GM23338 (cell line): Measurements from ENCODE around the gene SH3BP5. TPM values are rescaled to one million over a fixed set of nuclear protein-coding genes. Genes with fewer than 3 reads are reported as not detected.

Experiments used
- ATAC-seq: fragments of 200-7000 bp; cut with Tn5 transposase; 3 replicates; pipeline ENCODE4 v1.9.1; 2020
- DNase-seq: peaks from one replicate; pipeline ENCODE4 v3.0.0-alpha.2; 2015; ENCODE audit warnings: low spot score
- H2AFZ ChIP-seq: fragments of 200-600 bp; sonication (generic); 2 replicates; pipeline ENCODE4 v1.8.0; 2016; ENCODE audit warnings: antibody characterized with exemption, mild to moderate bottlenecking, moderate library complexity
- H3F3A ChIP-seq: fragments of 200-600 bp; sonication (generic); replicated peaks from 2 replicates; pipeline ENCODE4 v1.8.0; 2017; ENCODE audit warnings: antibody characterized with exemption, mixed run types, low read depth
- H3K27ac ChIP-seq: fragments of 200-600 bp; sonication (generic); 2 replicates; pipeline ENCODE4 v1.6.1; 2016; ENCODE audit warnings: low read depth
- H3K27me3 ChIP-seq: fragments of 200-600 bp; sonication (generic); 2 replicates; pipeline ENCODE4 v1.8.0; 2016; ENCODE audit warnings: mild to moderate bottlenecking, mixed run types, moderate library complexity; ENCODE audit not compliant: insufficient read depth
- H3K36me3 ChIP-seq: fragments of 200-600 bp; sonication (generic); 2 replicates; pipeline ENCODE4 v1.8.0; 2016; ENCODE audit warnings: mild to moderate bottlenecking; ENCODE audit not compliant: insufficient read depth
- H3K4me1 ChIP-seq: fragments of 200-600 bp; sonication (generic); 2 replicates; pipeline ENCODE4 v1.8.0; 2016; ENCODE audit warnings: mild to moderate bottlenecking, moderate library complexity; ENCODE audit not compliant: insufficient read depth
- H3K4me2 ChIP-seq: fragments of 200-600 bp; sonication (generic); 2 replicates; pipeline ENCODE4 v1.7.1; 2017; ENCODE audit warnings: mixed run types
- H3K4me3 ChIP-seq: fragments of 200-600 bp; sonication (generic); 2 replicates; pipeline ENCODE4 v1.6.1; 2016; ENCODE audit warnings: mixed run types
- H3K79me2 ChIP-seq: fragments of 200-600 bp; sonication (generic); replicated peaks from 2 replicates; pipeline ENCODE4 v1.8.0; 2017; ENCODE audit warnings: mild to moderate bottlenecking; ENCODE audit not compliant: insufficient read depth
- H3K9me2 ChIP-seq: fragments of 200-600 bp; sonication (generic); 2 replicates; pipeline ENCODE4 v1.8.0; 2017; ENCODE audit not compliant: insufficient read depth
- H4K20me1 ChIP-seq: fragments of 200-600 bp; sonication (generic); replicated peaks from 2 replicates; pipeline ENCODE4 v1.8.0; 2017; ENCODE audit warnings: mild to moderate bottlenecking; ENCODE audit not compliant: insufficient read depth
- H3K27ac Mint-ChIP-seq: 2 replicates; pipeline ENCODE4 v1.8.0; 2020; ENCODE audit warnings: inconsistent platforms, mild to moderate bottlenecking, moderate library complexity, mixed read lengths
- H3K27me3 Mint-ChIP-seq: 3 replicates; pipeline ENCODE4 v1.8.0; 2022; ENCODE audit warnings: low read depth, mild to moderate bottlenecking, moderate library complexity, mixed read lengths, inconsistent platforms; ENCODE audit not compliant: insufficient read depth, poor library complexity
- H3K36me3 Mint-ChIP-seq: 3 replicates; pipeline ENCODE4 v1.8.0; 2021; ENCODE audit warnings: low read depth, mild to moderate bottlenecking, inconsistent platforms, moderate library complexity, mixed read lengths
- H3K4me1 Mint-ChIP-seq: 3 replicates; pipeline ENCODE4 v1.8.0; 2020; ENCODE audit warnings: mild to moderate bottlenecking, inconsistent platforms, mixed read lengths
- H3K4me3 Mint-ChIP-seq: 3 replicates; pipeline ENCODE4 v1.8.0; 2021; ENCODE audit warnings: moderate library complexity, mild to moderate bottlenecking, inconsistent platforms, mixed read lengths
- H3K9me3 Mint-ChIP-seq: 3 replicates; pipeline ENCODE4 v1.8.0; 2020; ENCODE audit warnings: moderate library complexity, mild to moderate bottlenecking, inconsistent platforms, mixed read lengths
- CREB1 ChIP-seq: fragments of 250-450 bp; sonication (Bioruptor Pico); IDR thresholded peaks from 2 replicates; pipeline ENCODE4 v1.5.0; 2020; ENCODE audit warnings: low read depth, mild to moderate bottlenecking, moderate library complexity
- EZH2 ChIP-seq: fragments of 200-600 bp; sonication (generic); IDR thresholded peaks from one replicate; pipeline ENCODE4 v1.8.0; 2017; ENCODE audit warnings: antibody characterized with exemption, mild to moderate bottlenecking, low read depth; ENCODE audit not compliant: unreplicated experiment
- JUNB ChIP-seq: IDR thresholded peaks from one replicate; pipeline ENCODE4 v1.6.1; 2016; ENCODE audit warnings: antibody characterized with exemption; ENCODE audit not compliant: unreplicated experiment
- STAT1 ChIP-seq: IDR thresholded peaks from one replicate; pipeline ENCODE4 v1.6.1; 2016; ENCODE audit warnings: antibody characterized with exemption; ENCODE audit not compliant: unreplicated experiment
- ZNF114 ChIP-seq: fragments of 250-450 bp; sonication (Bioruptor Pico); IDR thresholded peaks from 2 replicates; pipeline ENCODE4 v1.5.0; 2020; ENCODE audit warnings: mild to moderate bottlenecking, moderate library complexity
- ZNF331 ChIP-seq: fragments of 250-450 bp; sonication (Bioruptor Pico); IDR thresholded peaks from 2 replicates; pipeline ENCODE4 v1.5.0; 2020; ENCODE audit warnings: low read depth, mild to moderate bottlenecking, moderate library complexity
- polyA plus RNA-seq: library from polyadenylated mRNA; unstranded; fragments of >200 nt; fragmentation: Nextera tagmentation; extraction: Ambion mirVana; gene quantifications from 2 replicates; pipeline ENCODE4 v1.2.1, GENCODE V29; 2016
- total RNA-seq: library from RNA; depleted of rRNA; stranded (reverse); fragments of >200 nt; shearing (Covaris generic); gene quantifications from 2 replicates; pipeline ENCODE4 v1.2.3, GENCODE V29; 2014
- TF ChIP-seq, protein P1 (sequence below): IDR thresholded peaks from 2 replicates; pipeline ENCODE4 v1.6.1; 2016; ENCODE audit warnings: antibody characterized with exemption
- TF ChIP-seq, protein P2 (sequence below): fragments of 250-450 bp; sonication (Bioruptor Pico); IDR thresholded peaks from 2 replicates; pipeline ENCODE4 v1.5.0; 2020; ENCODE audit warnings: mild to moderate bottlenecking, moderate library complexity
- TF ChIP-seq, protein P3 (sequence below): IDR thresholded peaks from one replicate; pipeline ENCODE4 v1.6.1; 2018; ENCODE audit warnings: antibody characterized with exemption; ENCODE audit not compliant: unreplicated experiment
- TF ChIP-seq, protein P4 (sequence below), 2 experiments: fragments of 200-600 bp in 1 of 2; sonication (generic) in 1 of 2; conservative IDR thresholded peaks; 2 replicates each; pipeline versions ENCODE4 v1.5.1 to v1.6.1; 2016 to 2017; ENCODE audit warnings: antibody characterized with exemption in 2 of 2, low read depth in 2 of 2, mild to moderate bottlenecking in 2 of 2, moderate library complexity in 1 of 2

Gene SH3BP5
- total and polyA plus RNA-seq, 2 experiments from 2014 or later = 5.8 to 9.1 TPM

DNA sequence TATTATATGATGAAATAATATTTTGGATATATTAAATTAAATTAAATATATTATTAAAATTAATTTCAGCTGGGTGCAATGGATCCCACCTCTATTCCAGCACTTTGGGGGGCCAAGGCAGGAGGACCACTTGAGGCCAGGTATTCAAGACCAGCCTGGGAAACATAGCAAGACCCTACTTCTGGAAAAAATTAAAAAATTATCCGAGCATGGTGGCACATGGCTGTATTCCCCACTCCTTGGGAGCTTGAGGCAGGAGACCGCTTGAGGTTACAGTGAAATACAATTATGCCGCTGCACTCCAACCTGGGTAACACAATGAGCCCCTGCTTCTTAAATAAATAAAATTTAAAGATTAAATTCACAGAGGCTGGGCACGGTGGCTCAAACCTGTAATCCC, 61.4 kb downstream of the SH3BP5 start:
- Mint-ChIP-seq H3K9me3 (no peaks in the 10 kb centered on the region), H3K27me3 (peaks cover 6% of the 10 kb centered on the region), H3K4me3 (no peak overlapping the region), H3K4me1 (0 out of 3 replicates have a peak, but pooled peaks cover 3% of the 10 kb centered on the region), H3K27ac (no peak overlapping the region), H3K36me3 (no peaks in the 10 kb centered on the region)
- TF ChIP-seq JUNB (no peak), EZH2 (no peak), STAT1 (no peak), ZNF114 (no peak), CREB1 (CRISPR knock-in tag) (no peak), ZNF331 (CRISPR knock-in tag) (no peak)
- TF ChIP-seq, protein P1, sequence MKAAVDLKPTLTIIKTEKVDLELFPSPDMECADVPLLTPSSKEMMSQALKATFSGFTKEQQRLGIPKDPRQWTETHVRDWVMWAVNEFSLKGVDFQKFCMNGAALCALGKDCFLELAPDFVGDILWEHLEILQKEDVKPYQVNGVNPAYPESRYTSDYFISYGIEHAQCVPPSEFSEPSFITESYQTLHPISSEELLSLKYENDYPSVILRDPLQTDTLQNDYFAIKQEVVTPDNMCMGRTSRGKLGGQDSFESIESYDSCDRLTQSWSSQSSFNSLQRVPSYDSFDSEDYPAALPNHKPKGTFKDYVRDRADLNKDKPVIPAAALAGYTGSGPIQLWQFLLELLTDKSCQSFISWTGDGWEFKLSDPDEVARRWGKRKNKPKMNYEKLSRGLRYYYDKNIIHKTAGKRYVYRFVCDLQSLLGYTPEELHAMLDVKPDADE = no peak
- TF ChIP-seq, protein P2, sequence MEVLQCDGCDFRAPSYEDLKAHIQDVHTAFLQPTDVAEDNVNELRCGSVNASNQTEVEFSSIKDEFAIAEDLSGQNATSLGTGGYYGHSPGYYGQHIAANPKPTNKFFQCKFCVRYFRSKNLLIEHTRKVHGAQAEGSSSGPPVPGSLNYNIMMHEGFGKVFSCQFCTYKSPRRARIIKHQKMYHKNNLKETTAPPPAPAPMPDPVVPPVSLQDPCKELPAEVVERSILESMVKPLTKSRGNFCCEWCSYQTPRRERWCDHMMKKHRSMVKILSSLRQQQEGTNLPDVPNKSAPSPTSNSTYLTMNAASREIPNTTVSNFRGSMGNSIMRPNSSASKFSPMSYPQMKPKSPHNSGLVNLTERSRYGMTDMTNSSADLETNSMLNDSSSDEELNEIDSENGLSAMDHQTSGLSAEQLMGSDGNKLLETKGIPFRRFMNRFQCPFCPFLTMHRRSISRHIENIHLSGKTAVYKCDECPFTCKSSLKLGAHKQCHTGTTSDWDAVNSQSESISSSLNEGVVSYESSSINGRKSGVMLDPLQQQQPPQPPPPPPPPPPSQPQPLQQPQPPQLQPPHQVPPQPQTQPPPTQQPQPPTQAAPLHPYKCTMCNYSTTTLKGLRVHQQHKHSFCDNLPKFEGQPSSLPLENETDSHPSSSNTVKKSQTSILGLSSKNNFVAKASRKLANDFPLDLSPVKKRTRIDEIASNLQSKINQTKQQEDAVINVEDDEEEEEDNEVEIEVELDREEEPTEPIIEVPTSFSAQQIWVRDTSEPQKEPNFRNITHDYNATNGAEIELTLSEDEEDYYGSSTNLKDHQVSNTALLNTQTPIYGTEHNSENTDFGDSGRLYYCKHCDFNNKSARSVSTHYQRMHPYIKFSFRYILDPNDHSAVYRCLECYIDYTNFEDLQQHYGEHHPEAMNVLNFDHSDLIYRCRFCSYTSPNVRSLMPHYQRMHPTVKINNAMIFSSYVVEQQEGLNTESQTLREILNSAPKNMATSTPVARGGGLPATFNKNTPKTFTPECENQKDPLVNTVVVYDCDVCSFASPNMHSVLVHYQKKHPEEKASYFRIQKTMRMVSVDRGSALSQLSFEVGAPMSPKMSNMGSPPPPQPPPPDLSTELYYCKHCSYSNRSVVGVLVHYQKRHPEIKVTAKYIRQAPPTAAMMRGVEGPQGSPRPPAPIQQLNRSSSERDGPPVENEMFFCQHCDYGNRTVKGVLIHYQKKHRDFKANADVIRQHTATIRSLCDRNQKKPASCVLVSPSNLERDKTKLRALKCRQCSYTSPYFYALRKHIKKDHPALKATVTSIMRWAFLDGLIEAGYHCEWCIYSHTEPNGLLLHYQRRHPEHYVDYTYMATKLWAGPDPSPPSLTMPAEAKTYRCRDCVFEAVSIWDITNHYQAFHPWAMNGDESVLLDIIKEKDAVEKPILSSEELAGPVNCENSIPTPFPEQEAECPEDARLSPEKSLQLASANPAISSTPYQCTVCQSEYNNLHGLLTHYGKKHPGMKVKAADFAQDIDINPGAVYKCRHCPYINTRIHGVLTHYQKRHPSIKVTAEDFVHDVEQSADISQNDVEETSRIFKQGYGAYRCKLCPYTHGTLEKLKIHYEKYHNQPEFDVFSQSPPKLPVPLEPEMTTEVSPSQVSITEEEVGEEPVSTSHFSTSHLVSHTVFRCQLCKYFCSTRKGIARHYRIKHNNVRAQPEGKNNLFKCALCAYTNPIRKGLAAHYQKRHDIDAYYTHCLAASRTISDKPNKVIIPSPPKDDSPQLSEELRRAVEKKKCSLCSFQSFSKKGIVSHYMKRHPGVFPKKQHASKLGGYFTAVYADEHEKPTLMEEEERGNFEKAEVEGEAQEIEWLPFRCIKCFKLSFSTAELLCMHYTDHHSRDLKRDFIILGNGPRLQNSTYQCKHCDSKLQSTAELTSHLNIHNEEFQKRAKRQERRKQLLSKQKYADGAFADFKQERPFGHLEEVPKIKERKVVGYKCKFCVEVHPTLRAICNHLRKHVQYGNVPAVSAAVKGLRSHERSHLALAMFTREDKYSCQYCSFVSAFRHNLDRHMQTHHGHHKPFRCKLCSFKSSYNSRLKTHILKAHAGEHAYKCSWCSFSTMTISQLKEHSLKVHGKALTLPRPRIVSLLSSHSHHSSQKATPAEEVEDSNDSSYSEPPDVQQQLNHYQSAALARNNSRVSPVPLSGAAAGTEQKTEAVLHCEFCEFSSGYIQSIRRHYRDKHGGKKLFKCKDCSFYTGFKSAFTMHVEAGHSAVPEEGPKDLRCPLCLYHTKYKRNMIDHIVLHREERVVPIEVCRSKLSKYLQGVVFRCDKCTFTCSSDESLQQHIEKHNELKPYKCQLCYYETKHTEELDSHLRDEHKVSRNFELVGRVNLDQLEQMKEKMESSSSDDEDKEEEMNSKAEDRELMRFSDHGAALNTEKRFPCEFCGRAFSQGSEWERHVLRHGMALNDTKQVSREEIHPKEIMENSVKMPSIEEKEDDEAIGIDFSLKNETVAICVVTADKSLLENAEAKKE = no peak
- TF ChIP-seq, protein P3, sequence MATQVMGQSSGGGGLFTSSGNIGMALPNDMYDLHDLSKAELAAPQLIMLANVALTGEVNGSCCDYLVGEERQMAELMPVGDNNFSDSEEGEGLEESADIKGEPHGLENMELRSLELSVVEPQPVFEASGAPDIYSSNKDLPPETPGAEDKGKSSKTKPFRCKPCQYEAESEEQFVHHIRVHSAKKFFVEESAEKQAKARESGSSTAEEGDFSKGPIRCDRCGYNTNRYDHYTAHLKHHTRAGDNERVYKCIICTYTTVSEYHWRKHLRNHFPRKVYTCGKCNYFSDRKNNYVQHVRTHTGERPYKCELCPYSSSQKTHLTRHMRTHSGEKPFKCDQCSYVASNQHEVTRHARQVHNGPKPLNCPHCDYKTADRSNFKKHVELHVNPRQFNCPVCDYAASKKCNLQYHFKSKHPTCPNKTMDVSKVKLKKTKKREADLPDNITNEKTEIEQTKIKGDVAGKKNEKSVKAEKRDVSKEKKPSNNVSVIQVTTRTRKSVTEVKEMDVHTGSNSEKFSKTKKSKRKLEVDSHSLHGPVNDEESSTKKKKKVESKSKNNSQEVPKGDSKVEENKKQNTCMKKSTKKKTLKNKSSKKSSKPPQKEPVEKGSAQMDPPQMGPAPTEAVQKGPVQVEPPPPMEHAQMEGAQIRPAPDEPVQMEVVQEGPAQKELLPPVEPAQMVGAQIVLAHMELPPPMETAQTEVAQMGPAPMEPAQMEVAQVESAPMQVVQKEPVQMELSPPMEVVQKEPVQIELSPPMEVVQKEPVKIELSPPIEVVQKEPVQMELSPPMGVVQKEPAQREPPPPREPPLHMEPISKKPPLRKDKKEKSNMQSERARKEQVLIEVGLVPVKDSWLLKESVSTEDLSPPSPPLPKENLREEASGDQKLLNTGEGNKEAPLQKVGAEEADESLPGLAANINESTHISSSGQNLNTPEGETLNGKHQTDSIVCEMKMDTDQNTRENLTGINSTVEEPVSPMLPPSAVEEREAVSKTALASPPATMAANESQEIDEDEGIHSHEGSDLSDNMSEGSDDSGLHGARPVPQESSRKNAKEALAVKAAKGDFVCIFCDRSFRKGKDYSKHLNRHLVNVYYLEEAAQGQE = no peak
- TF ChIP-seq, protein P4, sequence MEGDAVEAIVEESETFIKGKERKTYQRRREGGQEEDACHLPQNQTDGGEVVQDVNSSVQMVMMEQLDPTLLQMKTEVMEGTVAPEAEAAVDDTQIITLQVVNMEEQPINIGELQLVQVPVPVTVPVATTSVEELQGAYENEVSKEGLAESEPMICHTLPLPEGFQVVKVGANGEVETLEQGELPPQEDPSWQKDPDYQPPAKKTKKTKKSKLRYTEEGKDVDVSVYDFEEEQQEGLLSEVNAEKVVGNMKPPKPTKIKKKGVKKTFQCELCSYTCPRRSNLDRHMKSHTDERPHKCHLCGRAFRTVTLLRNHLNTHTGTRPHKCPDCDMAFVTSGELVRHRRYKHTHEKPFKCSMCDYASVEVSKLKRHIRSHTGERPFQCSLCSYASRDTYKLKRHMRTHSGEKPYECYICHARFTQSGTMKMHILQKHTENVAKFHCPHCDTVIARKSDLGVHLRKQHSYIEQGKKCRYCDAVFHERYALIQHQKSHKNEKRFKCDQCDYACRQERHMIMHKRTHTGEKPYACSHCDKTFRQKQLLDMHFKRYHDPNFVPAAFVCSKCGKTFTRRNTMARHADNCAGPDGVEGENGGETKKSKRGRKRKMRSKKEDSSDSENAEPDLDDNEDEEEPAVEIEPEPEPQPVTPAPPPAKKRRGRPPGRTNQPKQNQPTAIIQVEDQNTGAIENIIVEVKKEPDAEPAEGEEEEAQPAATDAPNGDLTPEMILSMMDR (conservative IDR thresholded peaks at IDR 0.05; ENCODE audit: low read depth in 2 of 2) = no peak
- no peaks in the 10 kb centered on the region for H3K79me2 ChIP-seq
- no peaks in the 10 kb centered on the region for H4K20me1 ChIP-seq
- ATAC-seq (no peak), DNase-seq (no peak)
- no peaks in the 10 kb centered on the region for H3F3A ChIP-seq
- H3K4me2 ChIP-seq = no peak overlapping the region
- H2AFZ ChIP-seq = no peak overlapping the region
- H3K9me2 ChIP-seq = no peaks in the 10 kb centered on the region
- H3K36me3 ChIP-seq = no peaks in the 10 kb centered on the region
- H3K4me1 ChIP-seq = no peaks in the 10 kb centered on the region; the same call in 1 of the 2 replicates
- H3K27me3 ChIP-seq = no peaks in the 10 kb centered on the region
- no peak overlapping the region for H3K4me3 ChIP-seq
- H3K27ac ChIP-seq = no peak overlapping the region
